Measurements from ENCODE around the gene EXOSC7.

The EXOSC7 gene

DNA sequence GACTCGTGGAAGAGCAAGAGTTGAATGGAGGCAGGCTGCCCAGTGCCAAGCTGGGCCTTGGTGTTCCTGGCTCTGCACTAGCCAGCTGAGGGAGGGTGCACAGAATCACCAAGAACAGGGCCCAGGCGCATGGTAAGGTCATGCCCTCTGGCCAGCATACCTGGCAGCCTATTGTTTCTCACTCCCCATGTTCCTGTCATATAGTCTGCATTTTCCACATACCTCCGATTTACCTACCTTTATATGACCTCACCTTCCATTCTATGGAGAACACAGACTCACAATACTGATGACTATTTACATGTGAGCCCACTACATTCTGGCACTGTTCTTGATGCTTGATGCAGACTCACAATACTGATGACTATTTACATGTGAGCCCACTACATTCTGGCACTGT lies 55.5 kb downstream of the EXOSC7 start:
- TF ChIP-seq, protein P1, sequence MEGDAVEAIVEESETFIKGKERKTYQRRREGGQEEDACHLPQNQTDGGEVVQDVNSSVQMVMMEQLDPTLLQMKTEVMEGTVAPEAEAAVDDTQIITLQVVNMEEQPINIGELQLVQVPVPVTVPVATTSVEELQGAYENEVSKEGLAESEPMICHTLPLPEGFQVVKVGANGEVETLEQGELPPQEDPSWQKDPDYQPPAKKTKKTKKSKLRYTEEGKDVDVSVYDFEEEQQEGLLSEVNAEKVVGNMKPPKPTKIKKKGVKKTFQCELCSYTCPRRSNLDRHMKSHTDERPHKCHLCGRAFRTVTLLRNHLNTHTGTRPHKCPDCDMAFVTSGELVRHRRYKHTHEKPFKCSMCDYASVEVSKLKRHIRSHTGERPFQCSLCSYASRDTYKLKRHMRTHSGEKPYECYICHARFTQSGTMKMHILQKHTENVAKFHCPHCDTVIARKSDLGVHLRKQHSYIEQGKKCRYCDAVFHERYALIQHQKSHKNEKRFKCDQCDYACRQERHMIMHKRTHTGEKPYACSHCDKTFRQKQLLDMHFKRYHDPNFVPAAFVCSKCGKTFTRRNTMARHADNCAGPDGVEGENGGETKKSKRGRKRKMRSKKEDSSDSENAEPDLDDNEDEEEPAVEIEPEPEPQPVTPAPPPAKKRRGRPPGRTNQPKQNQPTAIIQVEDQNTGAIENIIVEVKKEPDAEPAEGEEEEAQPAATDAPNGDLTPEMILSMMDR (IDR thresholded peaks at IDR 0.05; ENCODE audit: low read depth, low read length, missing control alignments) = no peak
- H3K4me3 ChIP-seq (replicated peaks; ENCODE audit: low read depth, low read length) = no peak overlapping the region
- DNase-seq (ENCODE audit: extremely low read depth, low read depth) = no peak

DNA sequence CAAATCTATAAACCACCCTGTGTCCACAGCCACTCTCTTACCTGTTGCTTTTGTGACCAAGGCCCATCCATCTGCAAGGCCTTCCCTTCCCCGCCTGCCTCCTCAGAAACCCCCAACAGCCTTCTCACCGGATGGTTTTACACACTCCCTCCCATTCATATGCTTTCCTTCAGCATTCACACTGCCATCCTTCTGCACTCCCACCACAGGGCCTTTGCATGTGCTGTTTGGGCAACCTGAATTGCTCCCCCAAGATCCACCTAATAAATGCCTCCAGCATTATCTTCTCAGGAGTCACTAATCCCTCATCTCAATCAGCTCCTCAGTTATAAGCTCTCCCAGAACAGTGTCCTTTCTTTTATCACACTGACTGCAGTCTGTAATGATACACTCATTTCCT lies 56.1 kb downstream of the EXOSC7 start:
- no peak for DNase-seq (ENCODE audit: extremely low read depth, low read depth)
- H3K4me3 ChIP-seq (replicated peaks; ENCODE audit: low read depth, low read length) = no peak overlapping the region
- TF ChIP-seq, protein P1 (IDR thresholded peaks at IDR 0.05; ENCODE audit: low read depth, low read length, missing control alignments) = no peak

DNA sequence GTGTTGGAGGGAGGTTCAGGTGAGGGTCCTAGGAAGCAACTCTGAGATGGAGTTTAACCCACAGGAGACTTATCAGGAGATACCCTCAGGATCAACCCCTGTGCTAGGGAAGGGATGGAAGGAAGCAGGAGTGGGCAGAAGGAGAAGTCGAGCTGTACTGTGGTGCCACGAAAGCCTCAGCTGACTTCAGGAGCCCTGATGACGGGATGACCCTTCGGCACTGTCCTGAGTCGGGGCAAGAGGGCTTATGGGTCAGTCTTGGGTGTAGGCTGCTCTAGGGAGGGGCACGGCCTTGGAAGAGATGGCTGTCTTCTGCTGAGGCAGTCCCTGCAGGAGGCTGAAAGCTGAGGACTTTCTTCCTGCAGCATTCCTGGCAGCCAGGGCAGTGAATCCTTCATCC lies 57.7 kb downstream of the EXOSC7 start:
- DNase-seq (ENCODE audit: extremely low read depth, low read depth) = no peak
- TF ChIP-seq, protein P1 (IDR thresholded peaks at IDR 0.05; ENCODE audit: low read depth, low read length, missing control alignments) = no peak
- H3K4me3 ChIP-seq (replicated peaks; ENCODE audit: low read depth, low read length) = no peak overlapping the region

DNA sequence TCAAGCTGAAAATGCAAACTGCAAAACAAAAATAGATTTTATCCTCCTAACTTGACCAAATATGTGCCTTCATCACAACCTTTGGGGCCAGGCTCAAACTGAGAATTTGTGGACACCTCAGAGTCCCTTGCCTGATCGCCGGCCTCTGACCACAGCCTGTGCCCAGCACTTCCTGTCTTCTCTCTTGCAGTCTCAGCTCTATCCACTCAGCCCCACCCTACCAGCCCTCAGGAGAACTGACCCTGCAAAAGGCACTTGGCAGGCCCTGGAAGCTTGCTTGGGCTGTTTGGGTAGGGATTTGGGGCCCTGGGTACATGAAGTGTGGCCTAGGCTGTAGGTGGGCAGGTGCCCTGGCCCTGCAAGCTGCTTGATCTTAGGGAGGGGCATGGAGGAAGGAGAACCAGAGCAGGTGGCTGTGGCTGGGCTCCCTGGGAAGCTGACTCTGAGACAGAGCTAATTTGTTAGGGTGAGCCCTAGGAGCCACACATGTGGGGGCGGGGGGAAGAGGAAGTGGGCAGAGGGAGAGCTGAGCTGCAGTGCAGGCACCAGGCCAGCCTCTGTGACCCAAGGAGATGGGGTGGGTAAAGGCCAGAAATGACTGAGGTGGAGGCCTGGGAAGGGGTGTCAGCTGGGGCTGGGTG lies 58.7 kb downstream of the EXOSC7 start:
- H3K4me3 ChIP-seq (replicated peaks; ENCODE audit: low read depth, low read length) = no peak overlapping the region
- TF ChIP-seq, protein P1 (IDR thresholded peaks at IDR 0.05; ENCODE audit: low read depth, low read length, missing control alignments) = no peak
- DNase-seq (ENCODE audit: extremely low read depth, low read depth) = no peak

DNA sequence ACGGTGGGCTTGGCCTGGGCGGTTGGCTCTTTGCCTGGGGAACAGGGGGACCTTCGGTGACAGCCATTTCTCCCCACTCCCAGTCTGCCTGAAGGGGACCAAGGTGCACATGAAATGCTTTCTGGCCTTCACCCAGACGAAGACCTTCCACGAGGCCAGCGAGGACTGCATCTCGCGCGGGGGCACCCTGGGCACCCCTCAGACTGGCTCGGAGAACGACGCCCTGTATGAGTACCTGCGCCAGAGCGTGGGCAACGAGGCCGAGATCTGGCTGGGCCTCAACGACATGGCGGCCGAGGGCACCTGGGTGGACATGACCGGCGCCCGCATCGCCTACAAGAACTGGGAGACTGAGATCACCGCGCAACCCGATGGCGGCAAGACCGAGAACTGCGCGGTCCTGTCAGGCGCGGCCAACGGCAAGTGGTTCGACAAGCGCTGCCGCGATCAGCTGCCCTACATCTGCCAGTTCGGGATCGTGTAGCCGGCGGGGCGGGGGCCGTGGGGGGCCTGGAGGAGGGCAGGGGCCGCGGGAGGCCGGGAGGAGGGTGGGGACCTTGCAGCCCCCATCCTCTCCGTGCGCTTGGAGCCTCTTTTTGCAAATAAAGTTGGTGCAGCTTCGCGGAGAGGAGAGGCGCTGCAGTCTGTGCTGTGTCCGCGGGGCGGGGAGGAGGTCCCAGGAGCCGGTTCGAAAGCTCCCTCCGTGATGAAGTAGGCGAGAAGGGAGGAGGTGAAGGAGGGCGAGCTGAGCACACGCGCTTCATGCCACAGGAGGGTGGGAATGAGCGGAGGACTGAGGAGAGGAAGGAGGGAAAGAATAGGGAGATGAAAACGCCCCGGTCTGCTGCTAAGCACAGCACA lies 59.6 kb downstream of the EXOSC7 start:
- peak overlapping the region; percentile 11; the same call in 1 of the 2 replicates for H3K4me3 ChIP-seq (replicated peaks; ENCODE audit: low read depth, low read length)
- no peak for DNase-seq (ENCODE audit: extremely low read depth, low read depth)
- TF ChIP-seq, protein P1 (IDR thresholded peaks at IDR 0.05; ENCODE audit: low read depth, low read length, missing control alignments) = no peak

DNA sequence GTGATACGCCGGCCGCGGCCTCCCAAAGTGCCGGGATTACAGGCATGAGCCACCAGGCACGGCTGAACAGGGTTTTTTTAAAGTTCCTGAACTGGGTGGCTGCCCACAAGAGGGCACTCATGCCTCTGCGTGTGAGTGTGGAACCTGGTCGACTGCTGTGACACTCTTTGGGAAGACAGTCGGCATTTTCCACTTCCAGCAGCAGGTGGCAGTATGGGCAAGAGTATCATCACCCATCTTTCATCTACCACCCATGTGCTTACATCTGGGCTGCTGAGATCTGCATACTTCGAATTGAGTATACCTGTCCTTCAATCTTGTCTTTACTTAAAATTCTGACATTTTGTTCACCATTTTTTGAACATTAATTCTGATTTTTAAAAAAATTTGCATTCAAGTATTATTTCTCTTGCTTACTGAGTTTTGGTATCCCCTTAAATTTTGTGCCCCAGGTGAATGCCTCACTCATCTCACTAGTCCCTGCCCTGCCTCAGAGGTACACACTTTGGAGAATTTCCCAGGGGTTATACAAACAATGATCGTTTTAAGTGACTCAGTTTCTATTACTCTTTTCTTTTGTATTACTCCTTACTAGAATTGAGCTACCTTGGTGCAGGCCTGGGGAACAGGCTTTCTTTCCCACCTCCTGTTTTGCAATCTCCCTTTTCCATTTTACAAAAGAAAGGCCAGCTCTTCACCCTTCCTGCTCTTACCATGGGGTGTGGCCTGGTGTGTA lies 61.8 kb downstream of the EXOSC7 start:
- peak; percentile 95 for DNase-seq (ENCODE audit: extremely low read depth, low read depth)
- H3K4me3 ChIP-seq (replicated peaks; ENCODE audit: low read depth, low read length) = no peak overlapping the region
- TF ChIP-seq, protein P1 (IDR thresholded peaks at IDR 0.05; ENCODE audit: low read depth, low read length, missing control alignments) = peak; percentile 95

Data from HFF-Myc (cell line).